HG03575 (cell line): Measurements from ENCODE around the gene ENO4.
A peak's percentile ranks its signal among the peaks of the same experiment; 100 is the strongest.

Source experiments
- ATAC-seq: cut with Tn5 transposase; IDR thresholded peaks from one replicate; pipeline ENCODE4 v1.9.1; 2021; ENCODE audit not compliant: unreplicated experiment, insufficient number of reproducible peaks, low FRiP score; ENCODE audit errors: extremely low read depth

The ENO4 gene

GRCh38 chr10:116827214-116827671 lies 22.1 kb upstream of the ENO4 start:
- no peak for ATAC-seq

- no peak for ATAC-seq
These were observed 21.2 kb upstream of the ENO4 start for GRCh38 chr10:116828116-116828515.

GRCh38 chr10:116829711-116830110 lies 19.6 kb upstream of the ENO4 start:
- ATAC-seq = no peak

GRCh38 chr10:116831086-116831485 lies 18.2 kb upstream of the ENO4 start:
- no peak for ATAC-seq

- no peak for ATAC-seq
These were observed 17.5 kb upstream of the ENO4 start for GRCh38 chr10:116831790-116832189.

GRCh38 chr10:116833986-116834985 lies 15.0 kb upstream of the ENO4 start:
- ATAC-seq = no peak

GRCh38 chr10:116835658-116836057 lies 13.6 kb upstream of the ENO4 start:
- ATAC-seq = no peak

- ATAC-seq = no peak
These were observed 13.2 kb upstream of the ENO4 start for GRCh38 chr10:116836083-116836482.

- ATAC-seq = no peak
These were observed 12.3 kb upstream of the ENO4 start for GRCh38 chr10:116836902-116837523.

GRCh38 chr10:116838143-116838725 lies 11.1 kb upstream of the ENO4 start:
- ATAC-seq = peak; percentile 74

GRCh38 chr10:116840389-116841075 lies 8.8 kb upstream of the ENO4 start:
- ATAC-seq = no peak

GRCh38 chr10:116845823-116846222 lies 3.5 kb upstream of the ENO4 start:
- ATAC-seq = no peak

GRCh38 chr10:116848032-116848943 lies 1.0 kb upstream of the ENO4 start:
- ATAC-seq = peak; percentile 74

GRCh38 chr10:116848944-116849247 lies 403 bp upstream of the ENO4 start:
- ATAC-seq = no peak

GRCh38 chr10:116850058-116850611 lies 836 bp downstream of the ENO4 start:
- ATAC-seq = no peak

GRCh38 chr10:116852246-116852645 lies 2.9 kb downstream of the ENO4 start:
- ATAC-seq = no peak

- ATAC-seq = no peak
These were observed 4.0 kb downstream of the ENO4 start for GRCh38 chr10:116853287-116853686.

- ATAC-seq = no peak
These were observed 4.4 kb downstream of the ENO4 start for GRCh38 chr10:116853701-116854100.
